ENCODE measurements around the gene CISD1. TPM values are rescaled to one million over a fixed set of nuclear protein-coding genes. Genes with fewer than 3 reads are reported as not detected.

CISD1 gene
- total and polyA plus RNA-seq, 8 donors: 3.2 to 18.1 (median 11.1) TPM

DNA sequence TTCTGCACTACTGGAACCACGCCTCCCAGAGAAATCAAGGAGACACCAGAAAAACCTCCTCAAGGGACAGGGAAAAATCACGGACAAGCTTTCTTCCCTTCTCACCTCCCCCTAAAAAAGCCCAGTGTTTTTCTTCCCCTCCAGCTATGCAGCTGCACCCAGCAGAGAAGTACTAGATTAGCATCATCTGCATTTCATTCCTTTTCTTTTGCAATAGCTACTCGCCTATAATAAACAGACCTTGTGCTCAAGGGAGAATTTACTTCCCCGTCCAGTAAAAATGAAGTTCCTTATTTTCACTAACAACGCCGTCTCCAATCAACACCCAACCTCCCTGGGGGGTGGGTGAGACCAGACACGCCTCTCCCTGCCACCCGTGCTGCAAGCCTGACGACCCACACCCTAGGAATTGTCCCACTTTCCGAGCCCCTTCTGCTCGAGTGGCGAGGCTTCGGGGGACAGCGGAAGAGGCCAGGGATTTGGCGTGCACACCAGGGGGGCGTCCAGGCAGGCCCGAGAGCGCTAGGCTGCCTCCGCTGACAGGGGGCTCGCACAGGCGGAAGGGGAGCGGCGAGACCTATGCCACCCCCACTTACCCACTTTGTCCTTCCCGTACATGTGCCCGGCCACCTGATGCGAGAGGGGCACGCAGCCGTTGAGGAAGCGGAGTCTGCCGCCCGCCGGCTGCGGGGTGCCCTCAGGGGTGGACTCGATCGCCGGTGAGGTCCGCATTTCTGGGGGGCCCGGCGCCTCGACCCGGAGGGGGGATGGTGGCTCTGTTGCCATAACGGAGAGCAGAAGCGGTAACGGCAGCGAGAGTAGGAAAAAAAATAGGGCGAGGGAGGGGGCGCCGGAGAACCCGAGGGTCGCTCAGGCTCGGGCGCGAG, 1.9 kb upstream of the CISD1 start:
- H3K9me3 ChIP-seq: no peaks in the 10 kb centered on the region
- WGBS, 2 donors: 0% methylated on average over 52 to 53 of the region's 53 CpGs

DNA sequence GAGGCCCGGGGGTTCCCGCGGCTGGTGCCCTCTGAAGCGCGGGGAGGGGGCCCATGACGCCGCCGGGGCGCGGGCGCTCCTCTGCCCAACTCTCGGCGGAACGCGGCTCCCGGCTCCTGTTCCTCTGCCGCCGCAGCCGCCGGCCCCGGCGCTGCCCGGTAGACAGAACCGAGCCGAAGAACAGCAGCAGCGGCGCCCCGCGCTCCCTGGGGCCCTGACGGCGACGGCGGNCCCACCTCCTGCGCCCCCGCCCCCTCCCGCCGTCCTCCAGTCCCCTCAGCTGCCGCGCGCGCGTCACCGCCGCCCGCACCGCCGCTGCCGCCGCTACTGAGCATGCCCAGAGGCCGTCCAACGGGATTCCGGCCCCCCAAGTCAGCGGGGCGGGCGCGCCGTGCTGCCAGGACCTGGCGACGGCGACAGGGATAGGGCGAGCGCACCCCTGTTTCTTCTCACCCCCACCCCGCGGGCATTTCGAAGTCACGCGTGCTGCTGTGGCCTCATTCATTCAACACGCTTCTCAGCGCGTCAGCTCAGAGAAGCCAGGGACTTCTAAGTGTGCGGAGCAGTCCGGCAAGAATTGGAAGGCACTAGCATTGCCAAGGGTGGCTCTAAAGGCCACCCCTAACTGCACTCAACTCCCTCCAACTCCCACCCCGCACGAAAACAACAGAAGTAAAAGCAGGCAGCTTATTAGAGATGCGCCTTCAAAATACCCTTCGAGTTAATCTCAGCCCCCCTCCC, 1.1 kb upstream of the CISD1 start, which contains the start of gene IPMK:
TSS of gene IPMK (minus strand) at position 182 of the 741 bp plus-strand sequence. CDS start 283 bp downstream, outside the sequence.
- 1% methylated on average over 56 to 76 of the region's 76 CpGs for WGBS, 2 donors
- Histone ChIP-seq H3K4me3 (peak within 1 kb of the TSS; percentile 34 to 88 (median 73)), H3K27ac (peak within 1 kb of the TSS; percentile 95 to 98 (median 98)), H3K9me3 (no peaks in the 10 kb centered on the region), H3K4me1 (peaks cover 0 to 23% (median 18%) of the 10 kb centered on the region in 3 donors), H3K36me3 (no peaks in the 10 kb centered on the region), H3K27me3 (no peaks in the 10 kb centered on the region)
- peak; percentile 73 to 84 (median 83) for ATAC-seq
- no peak for TF ChIP-seq CTCF (IDR thresholded peaks at IDR 0.05)
- FAIRE-seq: no peak
- DNase-seq: peak; percentile 92 to 98 (median 94)
- intact Hi-C loops (cut with DNase I): no loop called here

More for the DNA sequence above, 1.9 kb upstream of the CISD1 start:
- FAIRE-seq (no peak), ATAC-seq (peak; percentile 20 to 26 (median 24)), DNase-seq (peak; percentile 53 to 83 (median 62))
- Histone ChIP-seq H3K36me3 (no peaks in the 10 kb centered on the region), H3K4me1 (peaks cover 0 to 23% (median 18%) of the 10 kb centered on the region in 3 donors), H3K4me3 (peak overlapping the region; percentile 34 to 88 (median 73)), H3K27ac (peak overlapping the region; percentile 95 to 98 (median 98)), H3K27me3 (no peaks in the 10 kb centered on the region)
- intact Hi-C loops (cut with DNase I): no loop called here
- no peak for TF ChIP-seq CTCF (IDR thresholded peaks at IDR 0.05)

DNA sequence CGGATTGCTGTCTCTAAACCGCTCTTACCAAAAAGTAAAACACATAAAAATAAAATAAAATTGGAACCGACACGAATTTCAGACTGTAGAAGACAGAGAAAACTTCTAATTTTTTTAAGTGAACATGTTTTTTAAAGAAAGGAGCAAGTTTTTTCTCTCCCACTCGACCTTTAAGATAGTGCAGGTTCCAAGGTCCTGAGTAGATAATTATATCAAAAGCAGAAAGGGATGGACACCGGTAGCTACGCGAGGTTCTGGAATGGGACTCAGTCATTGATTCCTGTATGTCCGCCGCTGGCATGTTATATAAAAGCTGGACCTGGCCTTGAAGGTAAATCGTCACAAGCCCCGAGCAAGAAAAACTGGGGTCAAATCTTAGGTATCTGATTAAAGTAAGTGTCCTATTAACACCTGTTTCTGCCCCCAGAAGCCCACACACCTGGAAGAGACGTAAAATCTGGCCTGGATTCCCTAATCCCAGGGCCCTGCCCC, 462 bp upstream of the CISD1 start:
- Histone ChIP-seq H3K4me3 (peak overlapping the region; percentile 34 to 88 (median 73)), H3K9me3 (no peaks in the 10 kb centered on the region), H3K4me1 (peaks cover 0 to 23% (median 18%) of the 10 kb centered on the region in 3 donors), H3K27ac (peak overlapping the region; percentile 95 to 98 (median 98)), H3K36me3 (no peaks in the 10 kb centered on the region), H3K27me3 (no peaks in the 10 kb centered on the region)
- intact Hi-C loops (cut with DNase I): no loop called here
- DNase-seq (no peak), FAIRE-seq (no peak), ATAC-seq (peak; percentile 2 to 9 (median 4))
- 0% methylated on average over 13 of the region's 13 CpGs for WGBS, 2 donors
- TF ChIP-seq CTCF (IDR thresholded peaks at IDR 0.05): no peak

DNA sequence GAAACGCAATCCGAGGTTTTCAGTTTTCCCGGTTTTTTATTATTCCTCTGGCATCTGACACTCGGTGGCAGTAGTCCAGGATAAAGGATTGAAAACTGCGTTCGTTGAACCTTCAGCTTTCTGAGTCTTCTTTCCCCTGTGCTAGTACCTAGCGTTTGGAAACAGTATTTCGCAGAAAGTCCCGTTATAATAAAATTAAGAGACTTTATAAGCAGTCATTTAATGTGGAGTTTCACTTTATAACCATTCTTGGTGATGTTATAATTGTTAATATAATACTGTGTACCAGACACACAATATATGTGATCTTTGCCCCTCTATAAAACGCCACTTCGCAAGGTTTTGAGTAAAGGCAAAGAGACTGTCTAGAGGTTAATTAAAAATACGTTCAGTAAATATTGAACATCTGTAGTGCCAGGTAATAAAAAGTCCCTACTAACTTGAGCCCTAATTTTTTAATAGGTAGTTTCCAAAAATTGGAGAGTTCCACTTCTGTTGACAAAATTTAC, 874 bp downstream of the CISD1 start:
- TF ChIP-seq CTCF (IDR thresholded peaks at IDR 0.05): no peak
- H3K9me3 ChIP-seq: no peaks in the 10 kb centered on the region
- no peaks in the 10 kb centered on the region for H3K36me3 ChIP-seq
- intact Hi-C loops (cut with DNase I): no loop called here
- no peak for FAIRE-seq
- peaks cover 0 to 18% (median 9%) of the 10 kb centered on the region in 3 donors for H3K4me1 ChIP-seq
- DNase-seq: no peak
- peak overlapping the region; percentile 95 to 98 (median 98) for H3K27ac ChIP-seq
- H3K4me3 ChIP-seq: peak overlapping the region; percentile 34 to 88 (median 73)
- no peak for ATAC-seq
- WGBS, 2 donors: 3% methylated on average over 12 of the region's 12 CpGs
- no peaks in the 10 kb centered on the region for H3K27me3 ChIP-seq
